Smooth muscle cell of bladder (primary cell): ENCODE data around the gene OOSP4A. TPM values are rescaled to one million over a fixed set of nuclear protein-coding genes. Genes with fewer than 3 reads are reported as not detected.

Experiments used
- total RNA-seq: library from RNA; depleted of rRNA; stranded (reverse); fragments of >200 nt; gene quantifications from 2 replicates; pipeline ENCODE4 v1.2.3, GENCODE V29; 2014

OOSP4A gene
- total RNA-seq: not detected in 2 replicates

DNA sequence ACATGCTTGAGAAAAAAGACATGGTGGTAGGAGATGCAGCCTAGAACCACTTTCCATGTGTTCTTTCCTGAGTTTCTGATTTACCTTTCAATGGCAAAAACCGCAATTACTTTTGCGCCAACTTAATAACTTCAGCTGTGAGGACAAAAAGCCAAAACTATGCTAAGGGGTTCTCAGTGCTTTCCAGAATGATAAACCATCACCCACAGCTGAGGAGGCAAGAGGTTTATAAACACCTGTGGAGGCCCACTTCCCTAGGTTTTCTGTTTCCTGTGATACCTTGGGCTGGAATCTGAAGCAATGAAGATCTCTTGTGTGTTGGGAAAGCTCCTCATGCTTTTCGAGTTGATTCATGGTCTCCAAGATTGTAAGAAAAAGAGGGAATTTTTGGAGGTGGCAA is at the start of gene OOSP4A:
OOSP4A (plus strand) TSS at position 301 of the 400 bp plus-strand sequence; CDS start at position 301, 0 bp downstream.

DNA sequence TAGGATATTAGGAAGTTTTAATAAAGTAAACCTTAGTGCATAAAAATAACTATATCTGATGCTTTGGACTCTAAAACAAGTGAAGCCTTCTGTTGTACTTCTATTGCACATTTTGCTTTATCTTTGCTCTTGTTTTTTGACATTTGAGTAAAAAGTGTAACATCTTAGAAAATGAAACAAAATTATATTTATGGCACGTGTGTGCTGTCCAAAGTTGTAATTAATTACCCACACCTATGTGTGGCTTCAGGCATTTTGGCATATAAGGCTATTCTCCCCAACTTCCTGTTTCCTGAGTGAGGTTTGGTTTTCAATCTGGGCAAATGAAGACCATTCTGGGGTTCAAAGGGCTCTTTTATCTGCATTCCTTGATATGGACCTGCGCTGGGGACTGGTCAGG is 25.7 kb upstream of the OOSP4A start, which contains the start of gene OOSP1:
OOSP1 (plus strand) TSS at position 301 of the 400 bp plus-strand sequence; CDS start at position 324, 23 bp downstream.

DNA sequence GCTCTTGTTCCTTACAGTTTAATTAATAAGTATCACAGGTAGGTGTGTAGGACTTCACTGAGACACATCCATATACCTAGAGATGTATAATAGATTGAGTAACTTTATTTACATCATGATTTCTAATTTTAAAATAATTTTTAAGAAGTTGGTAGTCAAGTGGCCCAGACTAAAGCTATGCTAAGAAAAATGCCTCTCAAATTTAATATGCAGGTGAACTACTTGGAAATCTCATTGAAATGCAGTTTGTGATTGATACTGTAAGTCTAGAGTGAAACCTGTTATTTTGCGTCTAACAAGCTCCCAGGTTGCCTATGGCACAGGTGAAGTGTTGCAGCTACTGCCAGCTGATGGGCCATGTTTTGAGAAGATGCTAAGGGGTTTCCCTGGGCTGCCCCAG is 53.0 kb downstream of the OOSP4A start, which contains the start of gene OOSP4B:
OOSP4B (plus strand) TSS at position 301 of the 400 bp plus-strand sequence.

Other genes starting within 250 kb of the OOSP4A start
- 11.2 and 21.4 TPM in 2 replicates for gene STX3, start 208.7 kb upstream of the OOSP4A start, total RNA-seq
- 39.1 and 39.3 TPM in 2 replicates for gene MRPL16, start 153.3 kb upstream of the OOSP4A start, total RNA-seq
- gene CBLIF, start 118.5 kb upstream of the OOSP4A start, total RNA-seq: not detected in 2 replicates
- not detected in 2 replicates for gene TCN1, start 97.5 kb upstream of the OOSP4A start, total RNA-seq
- gene OOSP3, start 85.3 kb upstream of the OOSP4A start, total RNA-seq: not detected in 2 replicates
- not detected in 2 replicates for gene OOSP1, start 25.6 kb upstream of the OOSP4A start, total RNA-seq
- gene OOSP4B, start 53.1 kb downstream of the OOSP4A start, total RNA-seq: not detected in 2 replicates
- gene OOSP2, start 76.4 kb downstream of the OOSP4A start, total RNA-seq: not detected in 2 replicates
- gene MS4A3, start 92.6 kb downstream of the OOSP4A start, total RNA-seq: not detected in 2 replicates
- gene MS4A2, start 124.6 kb downstream of the OOSP4A start, total RNA-seq: not detected in 2 replicates
- gene MS4A6A, start 219.1 kb downstream of the OOSP4A start, total RNA-seq: not detected in 2 replicates